GM18526 (cell line): ENCODE results near the gene CLDN5.

Experiments
- POLR2A ChIP-seq: IDR thresholded peaks from 3 replicates; pipeline ENCODE4 v1.6.1; 2011; ENCODE audit not compliant: insufficient read length; ENCODE audit errors: extremely low read depth

The CLDN5 gene

GRCh38 chr22:19527861-19528417 lies 3.7 kb upstream of the CLDN5 start:
- no peak for TF ChIP-seq POLR2A

DNA sequence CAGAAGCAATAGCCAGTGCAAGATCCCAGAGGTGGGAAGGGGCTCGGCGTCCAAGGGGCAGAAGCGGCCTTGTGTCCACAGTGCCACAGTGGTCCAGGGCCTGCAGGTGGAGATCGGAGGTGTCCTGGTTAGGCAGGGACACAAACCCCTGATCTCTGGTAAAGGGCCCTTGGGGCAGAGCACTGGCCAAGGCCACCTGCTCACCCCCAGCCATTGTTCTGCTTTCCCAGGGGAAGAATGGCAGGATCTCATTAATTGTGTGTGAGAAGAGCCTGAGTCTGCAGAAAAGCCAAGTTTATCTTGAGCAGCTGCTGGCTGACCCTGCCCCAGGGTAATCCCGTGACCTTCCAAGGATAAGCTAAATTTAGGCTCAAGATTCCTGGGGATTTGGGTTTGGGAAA lies 3.1 kb upstream of the CLDN5 start:
- no peak for TF ChIP-seq POLR2A

- no peak for TF ChIP-seq POLR2A
These were observed 2.5 kb upstream of the CLDN5 start for GRCh38 chr22:19526702-19527111.

- no peak for TF ChIP-seq POLR2A
These were observed 2.0 kb upstream of the CLDN5 start for GRCh38 chr22:19526076-19526701.

- TF ChIP-seq POLR2A: no peak
These were observed 1.5 kb upstream of the CLDN5 start for GRCh38 chr22:19525666-19526065.

GRCh38 chr22:19525116-19525660 lies 978 bp upstream of the CLDN5 start:
- no peak for TF ChIP-seq POLR2A

DNA sequence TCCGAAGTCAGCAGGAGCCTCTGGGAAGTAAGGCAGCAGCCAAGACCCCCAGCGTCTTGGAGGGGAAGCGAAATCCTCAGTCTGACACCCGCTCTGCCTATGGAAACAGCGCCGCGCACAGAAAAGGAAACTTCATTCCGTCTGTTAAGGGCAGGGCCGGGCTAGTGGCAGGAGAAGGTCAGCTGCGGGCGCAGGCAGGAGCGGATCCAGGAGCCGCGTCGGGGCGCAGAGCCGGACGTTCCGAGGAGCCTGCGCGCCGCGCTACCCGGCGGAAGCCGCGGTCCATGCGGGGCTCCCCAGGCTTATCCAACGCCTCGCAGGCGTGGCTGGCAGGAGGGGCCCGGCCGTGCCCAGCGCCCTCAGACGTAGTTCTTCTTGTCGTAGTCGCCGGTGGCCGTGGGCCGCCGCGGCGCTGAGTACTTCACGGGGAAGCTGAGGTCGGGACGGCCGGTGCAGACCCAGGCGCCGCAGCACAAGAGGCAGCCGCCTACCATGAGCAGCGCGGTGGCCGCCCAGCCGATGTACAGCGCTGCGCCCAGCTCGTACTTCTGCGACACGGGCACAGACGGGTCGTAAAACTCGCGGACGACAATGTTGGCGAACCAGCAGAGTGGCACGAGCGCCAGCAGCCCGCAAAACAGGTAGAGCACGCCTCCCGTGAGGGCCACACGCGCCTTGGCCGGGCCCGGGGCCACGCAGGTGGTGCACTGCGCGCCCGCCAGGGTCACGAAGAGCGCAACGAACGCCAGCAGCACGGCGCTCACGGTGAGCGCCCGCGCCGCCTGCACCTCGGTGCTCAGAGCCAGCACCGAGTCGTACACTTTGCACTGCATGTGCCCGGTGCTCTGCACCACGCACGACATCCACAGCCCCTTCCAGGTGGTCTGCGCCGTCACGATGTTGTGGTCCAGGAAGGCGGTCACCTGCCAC lies 705 bp downstream of the CLDN5 start:
- TF ChIP-seq POLR2A: no peak

- TF ChIP-seq POLR2A: no peak
These were observed 1.4 kb downstream of the CLDN5 start for GRCh38 chr22:19522881-19523239.

DNA sequence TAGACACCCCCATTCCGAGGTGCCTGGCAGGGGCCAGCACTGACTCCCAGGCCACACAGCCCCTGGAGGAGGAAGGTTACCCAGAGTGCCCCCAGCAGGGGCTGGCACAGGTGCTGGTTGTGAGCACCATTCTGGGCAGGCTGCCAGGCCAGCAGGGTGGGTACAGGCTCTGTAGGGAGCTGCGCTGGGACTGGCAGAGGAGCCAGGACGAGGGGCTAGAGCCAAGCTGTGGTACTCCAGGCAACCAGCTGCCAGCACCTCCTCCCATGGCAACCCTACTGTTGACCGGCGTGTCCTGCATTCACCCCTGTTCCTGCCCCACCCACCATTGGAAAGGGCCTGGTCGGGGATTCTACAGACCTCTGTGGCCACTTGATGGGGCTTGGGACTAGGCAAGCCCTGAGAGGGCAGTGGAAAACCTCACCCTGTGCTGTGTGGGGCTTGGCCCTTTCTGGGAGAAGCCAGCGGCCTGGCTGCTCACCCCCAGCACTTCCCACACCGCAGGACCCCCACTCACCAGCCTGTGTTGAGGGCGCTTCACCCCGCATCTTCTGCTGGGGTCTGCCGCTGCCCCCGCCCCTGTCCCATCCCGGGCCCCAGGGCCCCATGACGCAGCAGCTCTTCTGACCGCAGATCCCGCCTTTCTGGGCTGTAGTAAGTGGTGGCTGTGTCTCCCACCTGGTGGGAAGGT lies 1.9 kb downstream of the CLDN5 start:
- no peak for TF ChIP-seq POLR2A

- TF ChIP-seq POLR2A: no peak
These were observed 3.5 kb downstream of the CLDN5 start for GRCh38 chr22:19520566-19521305.

DNA sequence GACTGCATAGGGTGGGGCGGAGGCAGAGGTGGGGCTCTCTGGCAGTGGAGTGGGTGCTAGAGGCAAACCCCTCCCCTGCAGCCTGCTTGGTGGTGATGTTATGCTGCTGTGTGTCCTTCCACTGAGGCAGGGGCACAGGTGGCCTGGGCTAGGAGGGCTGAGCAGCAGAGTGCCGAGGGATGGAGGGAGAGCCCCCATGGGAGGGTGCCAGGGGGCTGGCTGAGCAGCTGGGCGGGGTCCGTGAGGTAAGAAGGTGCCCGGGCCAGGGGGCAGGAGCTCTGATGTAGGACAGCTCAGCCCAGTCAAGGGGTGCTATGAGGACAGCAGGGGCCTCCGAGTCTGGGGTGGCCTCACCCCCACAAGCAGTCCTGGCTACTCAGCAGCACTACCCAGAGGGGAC lies 4.2 kb downstream of the CLDN5 start:
- TF ChIP-seq POLR2A: no peak

- no peak for TF ChIP-seq POLR2A
These were observed 4.9 kb downstream of the CLDN5 start for GRCh38 chr22:19519041-19519926.

DNA sequence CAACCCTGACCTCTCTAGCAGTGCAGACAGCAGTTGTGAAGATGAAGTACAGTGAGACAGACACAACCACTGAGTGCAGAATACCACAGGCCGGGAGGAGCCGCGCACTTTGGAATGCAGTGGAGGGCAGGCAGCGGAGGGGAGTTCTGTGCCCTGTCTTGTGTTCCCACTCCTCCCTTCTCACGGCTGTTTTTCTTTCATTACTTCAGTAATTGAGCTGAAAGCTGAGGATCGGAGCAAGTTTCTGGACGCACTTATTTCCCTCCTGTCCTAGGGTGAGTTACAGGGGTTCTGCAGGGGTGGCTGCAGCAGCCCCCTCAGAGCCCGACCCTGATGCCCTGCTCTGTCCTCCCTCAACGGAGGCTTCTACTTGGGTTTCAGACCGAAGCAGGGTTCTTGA lies 5.6 kb downstream of the CLDN5 start:
- no peak for TF ChIP-seq POLR2A
